ENCODE results near the gene TLL1.

Gene TLL1

GRCh38 chr4:166146806-166147540 is 273.9 kb downstream of the TLL1 start:
- DNase-seq (ENCODE audit: low read depth, low spot score), result no peak
- POLR2A ChIA-PET, result no interaction called here
- CTCF ChIA-PET, result interaction anchor here (1.1 to 1.5 kb wide), 3 partner anchors 11 to 447 kb away, joined by 3 to 5 read pairs (median 4); no protein-coding TSS in a partner anchor
- no peak for TF ChIP-seq CTCF (IDR thresholded peaks at IDR 0.05; ENCODE audit: insufficient read depth, low read length, missing control alignments)
- no peak overlapping the region for H3K4me3 ChIP-seq (ENCODE audit: low read depth, low read length)
